Tibial nerve (tissue), 4 donors: ENCODE data around the gene CDK6. TPM values are rescaled to one million over a fixed set of nuclear protein-coding genes. Genes with fewer than 3 reads are reported as not detected.
"Not testable (repeated sequence)": the region's sequence is repeated elsewhere in the genome, so short reads cannot be mapped to it uniquely, and the experiment has no call there.

Experiments used
- DNase-seq, 2 donors: peaks; one replicate each; pipeline ENCODE4 v3.0.0-alpha.2; 2019; ENCODE audit warnings: low spot score in 2 of 2
- H3K27ac ChIP-seq, 4 donors: fragments of 200-600 bp; sonication (generic) in 3 of 4; one replicate each; pipeline ENCODE4 v1.5.1; 2017 to 2019; ENCODE audit warnings: mild to moderate bottlenecking in 1 of 4
- H3K27me3 ChIP-seq, 2 donors: fragments of 200-600 bp; sonication (generic) in 1 of 2; one replicate each; pipeline versions ENCODE4 v1.5.1 to v1.6.0; 2017 to 2019
- H3K36me3 ChIP-seq, 3 donors: fragments of 200-600 bp; sonication (generic); one replicate each; pipeline ENCODE4 v1.5.1; 2018 to 2019
- H3K4me1 ChIP-seq, 4 donors: fragments of 200-600 bp; sonication (generic) in 3 of 4; one replicate each; pipeline ENCODE4 v1.5.1; 2017 to 2019
- H3K4me3 ChIP-seq, 4 donors: fragments of 200-600 bp; sonication (generic) in 3 of 4; one replicate each; pipeline ENCODE4 v1.5.1; 2017 to 2019; ENCODE audit warnings: mild to moderate bottlenecking in 1 of 4, moderate library complexity in 1 of 4
- H3K9me3 ChIP-seq, 4 donors: fragments of 200-600 bp; sonication (generic) in 3 of 4; one replicate each; pipeline ENCODE4 v1.5.1; 2017 to 2019
- CTCF ChIP-seq, 5 experiments: fragments of 200-600 bp in 3 of 5; fragments of 450-650 bp in 2 of 5; sonication (generic) in 3 of 5; IDR thresholded peaks; one replicate each; pipeline ENCODE4 v1.5.1; 2016 to 2019; ENCODE audit warnings: antibody characterized with exemption in 5 of 5, mild to moderate bottlenecking in 3 of 5, moderate library complexity in 2 of 5
- EP300 ChIP-seq, 2 donors: sonication (generic); formaldehyde crosslinking; IDR thresholded peaks; one replicate each; pipeline ENCODE4 v1.6.1; 2017; ENCODE audit warnings: antibody characterized with exemption in 2 of 2, mild to moderate bottlenecking in 1 of 2
- POLR2A ChIP-seq, 2 donors: fragments of 450-650 bp; IDR thresholded peaks; one replicate each; pipeline ENCODE4 v1.6.1; 2017; ENCODE audit warnings: antibody characterized with exemption in 2 of 2, mild to moderate bottlenecking in 2 of 2, moderate library complexity in 2 of 2
- WGBS, 2 donors: methylation state at CpG; one replicate each; pipeline ENCODE4 v1.1.5; 2018; 5-methylcytosine and 5-hydroxymethylcytosine counted together
- total RNA-seq, 4 donors: library from RNA; depleted of rRNA; stranded (reverse); fragments of >200 nt; gene quantifications; one replicate each; pipeline ENCODE4 v1.1.0, GENCODE V29; 2016

The CDK6 gene
- total RNA-seq, 4 donors from 2014 or later, result 14.4 to 45.4 (median 26.6) TPM

DNA sequence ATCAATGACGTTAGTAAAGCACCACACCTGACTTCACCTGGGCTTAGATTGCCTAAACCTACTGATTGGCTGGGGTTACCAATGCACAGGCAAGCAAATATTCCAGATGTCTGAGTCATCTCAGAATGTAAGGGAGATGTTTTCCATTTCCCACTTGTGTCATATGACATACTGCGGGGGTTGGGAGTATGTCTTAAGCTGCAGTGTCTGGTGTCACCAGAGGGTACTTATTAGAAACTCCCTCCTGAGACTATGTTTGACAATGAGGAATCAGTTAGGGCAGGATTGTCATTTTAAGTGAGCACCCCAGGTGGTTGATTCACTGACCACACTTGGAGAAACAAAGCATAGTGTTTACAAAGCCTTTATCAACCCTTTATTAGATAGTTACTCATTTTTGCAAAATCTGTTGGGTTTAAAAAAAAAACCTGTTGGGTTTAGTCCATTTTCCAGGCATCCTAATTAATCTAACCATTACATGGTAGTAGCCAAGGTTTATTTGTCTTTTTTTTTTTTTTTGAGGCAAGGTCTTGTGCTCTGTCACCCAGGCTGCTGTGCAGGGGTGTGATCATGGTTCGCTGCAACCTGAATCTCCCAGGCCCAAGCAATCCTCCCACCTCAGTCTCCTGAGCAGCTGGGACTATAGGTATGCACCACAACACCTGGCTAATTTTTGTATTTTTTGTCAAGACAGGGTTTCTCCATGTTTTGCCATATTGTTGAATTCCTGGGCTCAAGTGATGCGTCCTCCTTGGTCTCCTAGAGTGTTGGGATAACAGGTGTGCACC is 72.5 kb downstream of the CDK6 start:
- Histone ChIP-seq H3K9me3 (no peaks in the 10 kb centered on the region), H3K27me3 (no peaks in the 10 kb centered on the region), H3K36me3 (no peaks in the 10 kb centered on the region), H3K4me3 (no peak overlapping the region), H3K27ac (no peak overlapping the region), H3K4me1 (peaks cover 0 to 37% (median 9%) of the 10 kb centered on the region in 4 donors)
- DNase-seq, result no peak
- TF ChIP-seq POLR2A (IDR thresholded peaks at IDR 0.05) (no peak), EP300 (IDR thresholded peaks at IDR 0.05) (no peak), CTCF (IDR thresholded peaks at IDR 0.05) (no peak)
- 91 to 99% methylated on average over 4 of the region's 4 CpGs for WGBS, 2 donors

DNA sequence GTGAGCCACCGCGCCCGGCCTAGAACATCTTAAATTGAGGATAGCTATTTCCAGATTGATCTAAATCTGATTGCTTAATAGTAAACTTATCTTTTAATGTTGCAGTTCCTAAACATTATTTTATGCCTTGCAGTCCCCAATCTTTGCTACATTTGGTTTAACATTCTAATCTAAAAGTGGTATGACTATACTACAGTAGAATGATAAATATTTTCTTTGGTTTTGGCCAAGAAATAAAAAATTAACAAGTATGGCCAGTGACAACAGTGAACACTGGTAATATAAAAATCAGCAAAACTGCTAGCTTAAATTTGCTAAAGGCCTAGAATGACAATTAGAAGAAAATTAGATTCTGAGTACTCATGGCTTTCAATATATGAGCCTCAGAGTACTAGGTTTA is 73.5 kb downstream of the CDK6 start:
- WGBS, 2 donors, result 95 to 97% methylated on average over 3 of the region's 3 CpGs
- no peaks in the 10 kb centered on the region for H3K36me3 ChIP-seq
- TF ChIP-seq CTCF (IDR thresholded peaks at IDR 0.05) (no peak), POLR2A (IDR thresholded peaks at IDR 0.05) (no peak), EP300 (IDR thresholded peaks at IDR 0.05) (no peak)

GRCh38 chr7:92761391-92762097 is 74.8 kb downstream of the CDK6 start:
- TF ChIP-seq EP300 (IDR thresholded peaks at IDR 0.05), result peak; percentile 17 to 22
- TF ChIP-seq POLR2A (IDR thresholded peaks at IDR 0.05), result no peak
- H3K36me3 ChIP-seq, result no peaks in the 10 kb centered on the region
- H3K4me1 ChIP-seq, result peaks cover 0 to 20% (median 7%) of the 10 kb centered on the region in 4 donors
- H3K9me3 ChIP-seq, result no peaks in the 10 kb centered on the region
- no peaks in the 10 kb centered on the region for H3K27me3 ChIP-seq
- DNase-seq, result no peak
- H3K4me3 ChIP-seq, result no peak overlapping the region
- peak overlapping the region in 2 of 4 donors; percentile 54 to 61 for H3K27ac ChIP-seq

More for the DNA sequence above, 73.5 kb downstream of the CDK6 start:
- Histone ChIP-seq H3K27ac (no peak overlapping the region), H3K4me1 (peaks cover 0 to 33% (median 9%) of the 10 kb centered on the region in 4 donors), H3K4me3 (no peak overlapping the region), H3K27me3 (no peaks in the 10 kb centered on the region), H3K9me3 (no peaks in the 10 kb centered on the region)
- no peak for DNase-seq

- Histone ChIP-seq H3K27me3 (no peaks in the 10 kb centered on the region), H3K9me3 (no peaks in the 10 kb centered on the region), H3K27ac (no peak overlapping the region), H3K4me3 (no peak overlapping the region), H3K4me1 (peaks cover 0 to 13% (median 0%) of the 10 kb centered on the region in 4 donors), H3K36me3 (no peaks in the 10 kb centered on the region)
- TF ChIP-seq POLR2A (IDR thresholded peaks at IDR 0.05), result no peak
- TF ChIP-seq EP300 (IDR thresholded peaks at IDR 0.05), result no peak
- TF ChIP-seq CTCF (IDR thresholded peaks at IDR 0.05), result no peak
- 77 to 88% methylated on average over 2 of the region's 2 CpGs for WGBS, 2 donors
- no peak for DNase-seq
These were observed 77.5 kb downstream of the CDK6 start for GRCh38 chr7:92758796-92759431.

GRCh38 chr7:92757311-92757910 is 79.0 kb downstream of the CDK6 start:
- not testable (repeated sequence) for H3K36me3 ChIP-seq, H3K4me1 ChIP-seq, DNase-seq, H3K27me3 ChIP-seq, H3K9me3 ChIP-seq, H3K4me3 ChIP-seq, H3K27ac ChIP-seq
- WGBS, 2 donors, result 87 to 90% methylated on average over 3 of the region's 3 CpGs
- TF ChIP-seq EP300 (IDR thresholded peaks at IDR 0.05), result peak in 1 of 2 donors; percentile 21
